Measurements from ENCODE around the gene SNCAIP.

The SNCAIP gene

DNA sequence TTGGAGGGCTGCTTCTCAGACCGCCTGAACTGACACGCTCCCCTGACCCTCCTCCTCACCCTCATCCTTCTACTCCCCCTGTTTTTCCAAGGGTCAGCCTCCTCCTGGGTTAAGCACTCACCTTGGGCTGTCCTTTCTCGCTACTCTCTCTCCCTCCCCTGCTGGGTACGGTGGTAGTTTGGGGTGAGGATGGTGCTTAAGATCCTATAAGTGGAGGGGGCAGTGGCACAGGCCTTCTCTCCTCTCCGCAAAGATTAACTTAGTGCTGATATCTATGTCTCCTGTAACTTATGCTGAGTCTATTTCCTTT lies 159.7 kb downstream of the SNCAIP start:
- Histone ChIP-seq H3K4me3 (ENCODE audit: low read length) (no peak overlapping the region), H3K36me3 (ENCODE audit: control insufficient read depth, insufficient read depth, low read length) (no peaks in the 10 kb centered on the region), H3K4ac (ENCODE audit: low read depth, low read length) (no peak overlapping the region), H4K8ac (ENCODE audit: low read depth, low read length) (no peak overlapping the region), H2BK120ac (ENCODE audit: low read depth, low read length) (no peak overlapping the region), H3K4me2 (ENCODE audit: low read length) (no peak overlapping the region), H2BK5ac (ENCODE audit: low read length) (no peak overlapping the region), H3K27me3 (ENCODE audit: insufficient read depth, low read length, poor library complexity) (no peaks in the 10 kb centered on the region), H3K56ac (ENCODE audit: low read length) (no peak overlapping the region), H3K23ac (ENCODE audit: low read length) (no peak overlapping the region), H3K4me1 (ENCODE audit: control insufficient read depth, low read depth, low read length) (peaks cover 5% of the 10 kb centered on the region), H4K5ac (ENCODE audit: low read length) (no peak overlapping the region), H3K27ac (ENCODE audit: low read depth, low read length) (no peak overlapping the region), H2BK15ac (replicated peaks; ENCODE audit: low read depth) (no peak overlapping the region), H3K9ac (ENCODE audit: low read length) (no peak overlapping the region), H3K79me1 (ENCODE audit: low read length) (no peaks in the 10 kb centered on the region), H3K18ac (ENCODE audit: low read length) (no peak overlapping the region), H3K79me2 (ENCODE audit: control insufficient read depth, insufficient read depth, low read length) (no peaks in the 10 kb centered on the region), H2AK5ac (ENCODE audit: low read length) (no peak overlapping the region)
- no peak for DNase-seq
- no CpG with 5 or more reads among the region's 5 CpGs for WGBS (ENCODE audit: extremely low coverage, insufficient coverage, low lambda C conversion rate)

DNA sequence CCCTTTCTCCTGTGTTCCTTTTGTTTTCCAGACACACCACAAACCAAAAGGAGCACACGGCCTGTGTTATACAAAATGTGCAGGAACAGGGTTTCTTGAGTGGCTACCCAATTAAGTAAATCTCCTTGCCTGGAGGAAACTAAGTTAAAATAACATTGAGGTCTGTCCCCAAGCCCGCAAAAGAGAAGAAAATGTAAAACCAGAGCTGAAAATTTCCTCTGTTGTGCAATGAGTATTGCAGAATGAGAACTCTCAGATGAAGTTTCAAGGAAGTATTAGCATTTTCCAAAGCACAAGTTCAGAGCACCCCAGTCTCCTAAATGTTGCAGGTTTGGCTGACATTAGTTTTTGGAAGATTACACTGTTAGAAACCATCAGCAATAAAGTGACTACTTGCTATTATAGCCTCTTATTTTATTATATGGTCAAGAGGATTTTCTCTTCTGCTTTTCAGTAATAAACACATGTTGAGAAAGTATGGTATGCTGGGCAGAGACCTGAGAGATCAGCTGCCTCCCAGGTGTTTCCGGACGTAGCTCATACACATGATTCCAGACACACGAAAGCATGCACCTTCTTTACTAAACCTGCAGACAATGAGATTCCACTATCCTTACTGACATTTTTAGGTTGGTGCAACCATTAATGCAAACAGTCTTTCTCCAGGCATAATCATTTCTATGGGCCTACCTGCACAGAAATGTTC lies 161.3 kb downstream of the SNCAIP start:
- Histone ChIP-seq H3K79me1 (ENCODE audit: low read length) (no peaks in the 10 kb centered on the region), H2BK15ac (replicated peaks; ENCODE audit: low read depth) (peak overlapping the region; percentile 13), H3K36me3 (ENCODE audit: control insufficient read depth, insufficient read depth, low read length) (no peaks in the 10 kb centered on the region), H4K8ac (ENCODE audit: low read depth, low read length) (no peak overlapping the region), H3K56ac (ENCODE audit: low read length) (no peak overlapping the region), H3K23ac (ENCODE audit: low read length) (no peak overlapping the region), H2AK5ac (ENCODE audit: low read length) (no peak overlapping the region), H3K27ac (ENCODE audit: low read depth, low read length) (no peak overlapping the region), H3K79me2 (ENCODE audit: control insufficient read depth, insufficient read depth, low read length) (no peaks in the 10 kb centered on the region), H3K27me3 (ENCODE audit: insufficient read depth, low read length, poor library complexity) (no peaks in the 10 kb centered on the region), H4K5ac (ENCODE audit: low read length) (no peak overlapping the region), H2BK120ac (ENCODE audit: low read depth, low read length) (no peak overlapping the region), H2BK5ac (ENCODE audit: low read length) (no peak overlapping the region), H3K4me1 (ENCODE audit: control insufficient read depth, low read depth, low read length) (peaks cover 5% of the 10 kb centered on the region), H3K18ac (ENCODE audit: low read length) (peak overlapping the region; percentile 53), H3K4me3 (ENCODE audit: low read length) (no peak overlapping the region), H3K9ac (ENCODE audit: low read length) (no peak overlapping the region), H3K4ac (ENCODE audit: low read depth, low read length) (no peak overlapping the region), H3K4me2 (ENCODE audit: low read length) (no peak overlapping the region)
- no CpG with 5 or more reads among the region's 5 CpGs for WGBS (ENCODE audit: extremely low coverage, insufficient coverage, low lambda C conversion rate)
- DNase-seq = no peak

DNA sequence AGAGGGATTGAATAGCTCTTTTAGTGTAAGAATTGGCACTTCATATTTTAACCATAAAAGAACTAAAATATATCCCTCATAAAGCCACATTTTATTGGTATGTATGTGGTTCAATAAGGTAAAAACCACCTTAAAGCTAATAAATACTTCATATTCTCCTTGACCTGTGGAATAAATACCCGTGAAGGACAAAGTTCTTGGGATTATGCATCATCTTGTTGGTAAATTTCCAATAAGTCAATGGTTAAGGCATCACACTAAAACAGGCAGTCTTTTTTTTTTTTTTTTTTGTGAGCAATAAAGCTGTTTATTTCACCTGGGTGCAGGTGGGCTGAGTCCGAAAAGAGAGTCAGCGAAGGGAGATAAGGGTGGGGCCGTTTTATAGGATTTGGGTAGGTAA lies 161.9 kb downstream of the SNCAIP start:
- Histone ChIP-seq H3K36me3 (ENCODE audit: control insufficient read depth, insufficient read depth, low read length) (no peaks in the 10 kb centered on the region), H3K79me1 (ENCODE audit: low read length) (no peaks in the 10 kb centered on the region), H3K56ac (ENCODE audit: low read length) (no peak overlapping the region), H3K4ac (ENCODE audit: low read depth, low read length) (no peak overlapping the region), H3K18ac (ENCODE audit: low read length) (no peak overlapping the region), H3K9ac (ENCODE audit: low read length) (no peak overlapping the region), H3K23ac (ENCODE audit: low read length) (no peak overlapping the region), H2AK5ac (ENCODE audit: low read length) (no peak overlapping the region), H2BK120ac (ENCODE audit: low read depth, low read length) (no peak overlapping the region), H3K27ac (ENCODE audit: low read depth, low read length) (no peak overlapping the region), H2BK5ac (ENCODE audit: low read length) (no peak overlapping the region), H3K27me3 (ENCODE audit: insufficient read depth, low read length, poor library complexity) (no peaks in the 10 kb centered on the region), H3K4me3 (ENCODE audit: low read length) (no peak overlapping the region), H4K8ac (ENCODE audit: low read depth, low read length) (no peak overlapping the region), H3K4me2 (ENCODE audit: low read length) (no peak overlapping the region), H2BK15ac (replicated peaks; ENCODE audit: low read depth) (no peak overlapping the region), H3K79me2 (ENCODE audit: control insufficient read depth, insufficient read depth, low read length) (no peaks in the 10 kb centered on the region), H3K4me1 (ENCODE audit: control insufficient read depth, low read depth, low read length) (peaks cover 5% of the 10 kb centered on the region), H4K5ac (ENCODE audit: low read length) (no peak overlapping the region)
- no peak for DNase-seq
- no CpG with 5 or more reads among the region's 4 CpGs for WGBS (ENCODE audit: extremely low coverage, insufficient coverage, low lambda C conversion rate)

DNA sequence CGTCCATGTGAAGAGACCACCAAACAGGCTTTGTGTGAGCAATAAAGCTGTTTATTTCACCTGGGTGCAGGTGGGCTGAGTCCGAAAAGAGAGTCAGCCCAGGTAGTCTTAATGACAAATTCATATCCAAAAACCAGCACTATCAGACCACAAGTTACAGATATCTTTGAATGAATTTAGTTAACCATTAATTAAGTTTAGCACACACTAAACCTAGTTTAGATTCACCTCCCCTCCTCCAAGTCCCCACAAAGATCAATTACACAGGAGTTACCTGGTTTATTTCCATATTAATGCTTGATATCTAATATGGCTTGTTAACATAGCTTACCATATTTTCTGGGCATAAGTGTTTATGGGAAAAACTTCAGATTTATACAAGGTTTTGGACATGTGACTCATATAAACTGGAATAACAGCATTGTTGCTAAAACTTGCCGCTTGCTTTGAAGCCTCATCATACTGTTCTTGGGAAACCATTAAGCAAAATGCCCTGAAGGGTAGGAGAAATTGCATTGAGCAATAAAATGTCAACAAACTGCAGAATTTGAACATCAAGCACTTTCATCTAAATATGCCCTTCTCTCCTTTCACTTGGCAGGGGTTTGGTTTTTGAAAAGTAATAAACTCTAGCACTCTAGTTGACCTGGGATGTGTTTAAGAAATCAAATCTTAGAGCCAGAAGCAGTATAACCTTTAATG lies 166.9 kb downstream of the SNCAIP start:
- Histone ChIP-seq H3K18ac (ENCODE audit: low read length) (no peak overlapping the region), H2BK15ac (replicated peaks; ENCODE audit: low read depth) (no peak overlapping the region), H4K5ac (ENCODE audit: low read length) (no peak overlapping the region), H3K4me1 (ENCODE audit: control insufficient read depth, low read depth, low read length) (no peaks in the 10 kb centered on the region), H3K9ac (ENCODE audit: low read length) (no peak overlapping the region), H3K27ac (ENCODE audit: low read depth, low read length) (no peak overlapping the region), H3K56ac (ENCODE audit: low read length) (no peak overlapping the region), H3K4me3 (ENCODE audit: low read length) (no peak overlapping the region), H3K36me3 (ENCODE audit: control insufficient read depth, insufficient read depth, low read length) (no peaks in the 10 kb centered on the region), H3K4me2 (ENCODE audit: low read length) (no peak overlapping the region), H3K27me3 (ENCODE audit: insufficient read depth, low read length, poor library complexity) (no peaks in the 10 kb centered on the region), H2AK5ac (ENCODE audit: low read length) (no peak overlapping the region), H3K79me1 (ENCODE audit: low read length) (no peaks in the 10 kb centered on the region), H2BK5ac (ENCODE audit: low read length) (no peak overlapping the region), H3K4ac (ENCODE audit: low read depth, low read length) (no peak overlapping the region), H2BK120ac (ENCODE audit: low read depth, low read length) (no peak overlapping the region), H4K8ac (ENCODE audit: low read depth, low read length) (no peak overlapping the region), H3K79me2 (ENCODE audit: control insufficient read depth, insufficient read depth, low read length) (no peaks in the 10 kb centered on the region), H3K23ac (ENCODE audit: low read length) (no peak overlapping the region)
- no CpG with 5 or more reads among the region's 3 CpGs for WGBS (ENCODE audit: extremely low coverage, insufficient coverage, low lambda C conversion rate)
- no peak for DNase-seq

DNA sequence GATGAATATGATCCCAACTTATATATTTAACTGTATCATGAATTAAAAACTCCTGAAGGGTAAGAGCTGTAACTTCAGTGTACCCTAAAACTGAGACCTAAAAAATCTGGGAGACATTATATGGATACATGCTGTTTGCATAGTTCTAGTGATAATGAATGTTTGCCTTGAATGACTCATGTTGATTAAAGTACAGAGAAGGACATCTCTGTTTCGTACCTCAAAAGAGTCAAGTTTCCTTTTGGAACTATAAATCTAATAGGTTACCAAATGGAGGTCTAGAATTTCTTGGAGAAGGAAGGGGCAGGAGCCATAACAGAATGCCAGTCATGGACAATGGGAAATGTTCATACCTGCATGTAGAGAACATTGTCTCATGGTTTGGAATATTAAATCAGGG lies 168.1 kb downstream of the SNCAIP start:
- WGBS (ENCODE audit: extremely low coverage, insufficient coverage, low lambda C conversion rate) = no CpG with 5 or more reads among the region's 1 CpG
- Histone ChIP-seq H3K27ac (ENCODE audit: low read depth, low read length) (no peak overlapping the region), H2BK120ac (ENCODE audit: low read depth, low read length) (no peak overlapping the region), H3K9ac (ENCODE audit: low read length) (no peak overlapping the region), H4K8ac (ENCODE audit: low read depth, low read length) (no peak overlapping the region), H3K4me3 (ENCODE audit: low read length) (no peak overlapping the region), H3K56ac (ENCODE audit: low read length) (no peak overlapping the region), H3K18ac (ENCODE audit: low read length) (no peak overlapping the region), H2BK5ac (ENCODE audit: low read length) (no peak overlapping the region), H3K4me1 (ENCODE audit: control insufficient read depth, low read depth, low read length) (no peaks in the 10 kb centered on the region), H3K79me2 (ENCODE audit: control insufficient read depth, insufficient read depth, low read length) (no peaks in the 10 kb centered on the region), H3K4me2 (ENCODE audit: low read length) (no peak overlapping the region), H3K4ac (ENCODE audit: low read depth, low read length) (no peak overlapping the region), H3K27me3 (ENCODE audit: insufficient read depth, low read length, poor library complexity) (no peaks in the 10 kb centered on the region), H4K5ac (ENCODE audit: low read length) (no peak overlapping the region), H2AK5ac (ENCODE audit: low read length) (no peak overlapping the region), H3K79me1 (ENCODE audit: low read length) (no peaks in the 10 kb centered on the region), H2BK15ac (replicated peaks; ENCODE audit: low read depth) (no peak overlapping the region), H3K36me3 (ENCODE audit: control insufficient read depth, insufficient read depth, low read length) (no peaks in the 10 kb centered on the region), H3K23ac (ENCODE audit: low read length) (no peak overlapping the region)
- no peak for DNase-seq

DNA sequence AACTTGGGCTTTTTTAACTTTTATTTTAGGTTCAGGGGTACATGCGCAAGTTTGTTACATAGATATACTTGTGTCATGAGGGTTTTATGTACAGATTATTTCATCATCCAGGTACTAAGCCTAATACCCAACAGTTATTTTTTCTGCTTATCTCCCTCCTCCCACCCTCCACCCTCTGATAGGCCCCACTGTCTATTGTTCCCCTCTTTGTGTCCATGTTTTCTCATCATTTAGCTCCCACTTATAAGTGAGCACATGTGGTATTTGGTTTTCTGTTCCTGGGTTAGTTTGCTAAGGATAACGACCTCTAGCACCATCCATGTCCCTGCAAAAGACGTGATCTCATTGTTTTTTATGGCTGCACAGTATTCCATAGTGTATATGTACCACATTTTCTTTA lies 172.1 kb downstream of the SNCAIP start:
- Histone ChIP-seq H3K18ac (ENCODE audit: low read length) (no peak overlapping the region), H3K36me3 (ENCODE audit: control insufficient read depth, insufficient read depth, low read length) (no peaks in the 10 kb centered on the region), H3K4ac (ENCODE audit: low read depth, low read length) (no peak overlapping the region), H2BK120ac (ENCODE audit: low read depth, low read length) (no peak overlapping the region), H4K8ac (ENCODE audit: low read depth, low read length) (no peak overlapping the region), H3K27ac (ENCODE audit: low read depth, low read length) (no peak overlapping the region), H3K9ac (ENCODE audit: low read length) (no peak overlapping the region), H2BK15ac (replicated peaks; ENCODE audit: low read depth) (no peak overlapping the region), H3K79me1 (ENCODE audit: low read length) (no peaks in the 10 kb centered on the region), H3K4me2 (ENCODE audit: low read length) (no peak overlapping the region), H4K5ac (ENCODE audit: low read length) (no peak overlapping the region), H3K23ac (ENCODE audit: low read length) (no peak overlapping the region), H3K4me3 (ENCODE audit: low read length) (no peak overlapping the region), H3K4me1 (ENCODE audit: control insufficient read depth, low read depth, low read length) (no peaks in the 10 kb centered on the region), H2AK5ac (ENCODE audit: low read length) (no peak overlapping the region), H3K56ac (ENCODE audit: low read length) (no peak overlapping the region), H3K27me3 (ENCODE audit: insufficient read depth, low read length, poor library complexity) (no peaks in the 10 kb centered on the region), H3K79me2 (ENCODE audit: control insufficient read depth, insufficient read depth, low read length) (no peaks in the 10 kb centered on the region), H2BK5ac (ENCODE audit: low read length) (no peak overlapping the region)
- DNase-seq = no peak
- WGBS (ENCODE audit: extremely low coverage, insufficient coverage, low lambda C conversion rate) = no CpG with 5 or more reads among the region's 3 CpGs

Measured in mesendoderm (in vitro differentiated cells).